COLO829 (cell line): ENCODE data around the gene DDX50.
"Not testable (repeated sequence)": the region's sequence is repeated elsewhere in the genome, so short reads cannot be mapped to it uniquely, and the experiment has no call there.

Experiments used
- DNase-seq: peaks from one replicate; pipeline ENCODE4 v3.0.0; 2012; ENCODE audit warnings: low spot score

DDX50 gene

GRCh38 chr10:68902382-68902781, 1.3 kb downstream of the DDX50 start:
- no peak for DNase-seq

- DNase-seq = no peak
Observed at GRCh38 chr10:68924593-68924992, 23.5 kb downstream of the DDX50 start.

GRCh38 chr10:68925489-68925888, 24.4 kb downstream of the DDX50 start:
- DNase-seq = no peak

- not testable (repeated sequence) for DNase-seq
Observed at GRCh38 chr10:68929157-68929556, 28.0 kb downstream of the DDX50 start.

- not testable (repeated sequence) for DNase-seq
Observed at GRCh38 chr10:68929888-68930287, 28.8 kb downstream of the DDX50 start.

- not testable (repeated sequence) for DNase-seq
Observed at GRCh38 chr10:68932860-68933259, 31.7 kb downstream of the DDX50 start.

- no peak for DNase-seq
Observed at GRCh38 chr10:68934994-68935393, 33.9 kb downstream of the DDX50 start.

GRCh38 chr10:68938117-68938516, 37.0 kb downstream of the DDX50 start:
- DNase-seq = no peak

- DNase-seq = no peak
Observed at GRCh38 chr10:68938884-68939283, 37.8 kb downstream of the DDX50 start.

- DNase-seq = not testable (repeated sequence)
Observed at GRCh38 chr10:68940917-68941316, 39.8 kb downstream of the DDX50 start.

- DNase-seq = no peak
Observed at GRCh38 chr10:68950598-68950997, 49.5 kb downstream of the DDX50 start.

GRCh38 chr10:68954904-68955303, 53.8 kb downstream of the DDX50 start:
- no peak for DNase-seq

- peak; percentile 9 for DNase-seq
Observed at GRCh38 chr10:68955355-68955831, 54.3 kb downstream of the DDX50 start.

- DNase-seq = peak; percentile 90
Observed at GRCh38 chr10:68955832-68956532, 54.9 kb downstream of the DDX50 start, which contains the start of gene DDX21. Gene DDX21, plus strand, starts transcription at chr10:68956170. Its CDS starts 56 bp downstream, at chr10:68956226.

- no peak for DNase-seq
Observed at GRCh38 chr10:68957284-68957615, 56.1 kb downstream of the DDX50 start.

GRCh38 chr10:68957654-68958053, 56.5 kb downstream of the DDX50 start:
- DNase-seq = peak; percentile 46

GRCh38 chr10:68959695-68960527, 58.8 kb downstream of the DDX50 start:
- no peak for DNase-seq

GRCh38 chr10:68963151-68963550, 62.0 kb downstream of the DDX50 start:
- DNase-seq = no peak

- no peak for DNase-seq
Observed at GRCh38 chr10:68973975-68974374, 72.9 kb downstream of the DDX50 start.

GRCh38 chr10:68975936-68976473, 74.9 kb downstream of the DDX50 start:
- DNase-seq = not testable (repeated sequence)

GRCh38 chr10:68979738-68980137, 78.6 kb downstream of the DDX50 start:
- DNase-seq = not testable (repeated sequence)

GRCh38 chr10:68981074-68981473, 80.0 kb downstream of the DDX50 start:
- no peak for DNase-seq

- DNase-seq = no peak
Observed at GRCh38 chr10:68982389-68982788, 81.3 kb downstream of the DDX50 start.
